Kasumi-1 (cell line): Measurements from ENCODE around the gene MEG3.
A peak's percentile ranks its signal among the peaks of the same experiment; 100 is the strongest.

Experiments used
- DNase-seq, 2 experiments: peaks; one replicate each; lab custom pipeline; 2025; lab: John Stamatoyannopoulos, UW

The MEG3 gene

GRCh38 chr14:100849115-100849781 lies 23.3 kb downstream of the MEG3 start:
- DNase-seq: peak in 1 of 2 experiments; percentile 7

GRCh38 chr14:100850841-100851585 lies 25.1 kb downstream of the MEG3 start:
- peak; percentile 17 to 61 for DNase-seq

GRCh38 chr14:100851586-100851916 lies 25.6 kb downstream of the MEG3 start:
- no peak for DNase-seq

- DNase-seq: no peak
Measured at GRCh38 chr14:100851946-100852620, 26.2 kb downstream of the MEG3 start.

- no peak for DNase-seq
Measured at GRCh38 chr14:100854435-100854834, 28.5 kb downstream of the MEG3 start.

- no peak for DNase-seq
Measured at GRCh38 chr14:100855256-100855930, 29.5 kb downstream of the MEG3 start.

GRCh38 chr14:100856056-100856950 lies 30.4 kb downstream of the MEG3 start:
- DNase-seq: no peak

GRCh38 chr14:100857233-100857922 lies 31.5 kb downstream of the MEG3 start:
- no peak for DNase-seq

GRCh38 chr14:100857923-100858837 lies 32.3 kb downstream of the MEG3 start:
- no peak for DNase-seq

- DNase-seq: no peak
Measured at GRCh38 chr14:100858838-100859220, 32.9 kb downstream of the MEG3 start.

- no peak for DNase-seq
Measured at GRCh38 chr14:100859781-100860180, 33.9 kb downstream of the MEG3 start.

GRCh38 chr14:100860556-100861187 lies 34.8 kb downstream of the MEG3 start:
- DNase-seq: no peak

- DNase-seq: no peak
Measured at GRCh38 chr14:100861188-100861936, 35.4 kb downstream of the MEG3 start.

GRCh38 chr14:100861937-100862247 lies 36.0 kb downstream of the MEG3 start:
- no peak for DNase-seq

GRCh38 chr14:100862277-100862676 lies 36.4 kb downstream of the MEG3 start:
- no peak for DNase-seq

GRCh38 chr14:100862793-100863192 lies 36.9 kb downstream of the MEG3 start:
- DNase-seq: no peak

GRCh38 chr14:100864206-100864605 lies 38.3 kb downstream of the MEG3 start:
- no peak for DNase-seq

GRCh38 chr14:100864960-100865681 lies 39.2 kb downstream of the MEG3 start:
- DNase-seq: no peak
